DLD1 (cell line): Measurements from ENCODE around the gene IL31RA.
"Not testable (repeated sequence)": the region's sequence is repeated elsewhere in the genome, so short reads cannot be mapped to it uniquely, and the experiment has no call there.

Experiments used
- in situ Hi-C: cut with HindIII; loops from 2 replicates; pipeline ENCODE4 v1.10.0; 2017; ENCODE audit warnings: low sequenced_read_pairs

Gene IL31RA

DNA sequence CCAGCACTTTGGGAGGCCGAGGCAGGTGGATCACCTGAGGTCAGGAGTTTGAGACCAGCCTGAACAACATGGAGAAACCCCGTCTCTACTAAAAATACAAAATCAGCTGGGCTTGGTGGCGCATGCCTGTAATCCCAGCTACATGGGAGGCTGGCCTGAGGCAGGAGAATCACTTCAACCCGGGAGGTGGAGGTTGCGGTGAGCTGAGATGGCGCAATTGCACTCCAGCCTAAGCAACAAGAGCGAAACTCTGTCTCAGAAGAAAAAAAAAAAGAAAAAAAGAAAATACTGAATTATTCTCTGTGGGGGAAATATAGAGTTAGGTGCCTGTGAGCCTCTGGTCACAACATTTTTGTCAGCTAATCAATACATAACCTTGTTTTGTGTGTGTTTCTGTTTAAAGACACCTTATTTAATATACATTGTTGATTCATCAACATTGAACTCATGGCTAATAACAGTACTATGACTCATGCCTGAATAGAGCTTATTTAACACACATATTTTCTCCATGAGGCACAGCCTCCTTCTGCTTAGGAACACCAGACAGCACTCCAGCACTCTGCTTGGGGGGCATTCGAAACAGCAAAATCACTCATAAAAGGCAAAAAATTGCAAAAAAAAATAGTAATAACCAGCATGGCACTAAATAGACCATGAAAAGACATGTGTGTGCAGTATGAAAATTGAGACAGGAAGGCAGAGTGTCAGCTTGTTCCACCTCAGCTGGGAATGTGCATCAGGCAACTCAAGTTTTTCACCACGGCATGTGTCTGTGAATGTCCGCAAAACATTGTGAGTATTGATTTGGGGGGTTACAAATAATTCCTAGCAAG is at the start of gene IL31RA:
Gene IL31RA (plus strand): TSS at position 519 of the 836 bp plus-strand sequence. CDS start 214 bp downstream, at position 733.
- in situ Hi-C loops, result no loop called here

DNA sequence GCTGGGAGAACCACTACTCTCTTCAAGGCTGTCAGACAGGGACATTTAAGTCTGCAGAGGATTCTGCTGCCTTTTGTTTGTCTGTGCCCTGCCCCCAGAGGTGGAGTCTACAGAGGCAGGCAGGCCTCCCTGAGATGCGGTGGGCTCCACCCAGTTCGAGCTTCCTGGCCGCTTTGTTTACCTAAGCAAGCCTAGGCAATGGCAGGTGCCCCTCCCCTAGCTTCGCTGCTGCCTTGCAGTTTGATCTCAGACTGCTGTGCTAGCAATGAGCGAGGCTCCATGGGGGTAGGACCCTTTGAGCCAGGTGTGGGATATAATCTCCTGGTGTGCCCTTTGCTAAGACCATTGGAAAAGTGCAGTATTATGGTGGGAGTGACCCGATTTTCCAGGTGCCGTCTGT is 42.3 kb upstream of the IL31RA start:
- in situ Hi-C loops, result not testable (repeated sequence)

DNA sequence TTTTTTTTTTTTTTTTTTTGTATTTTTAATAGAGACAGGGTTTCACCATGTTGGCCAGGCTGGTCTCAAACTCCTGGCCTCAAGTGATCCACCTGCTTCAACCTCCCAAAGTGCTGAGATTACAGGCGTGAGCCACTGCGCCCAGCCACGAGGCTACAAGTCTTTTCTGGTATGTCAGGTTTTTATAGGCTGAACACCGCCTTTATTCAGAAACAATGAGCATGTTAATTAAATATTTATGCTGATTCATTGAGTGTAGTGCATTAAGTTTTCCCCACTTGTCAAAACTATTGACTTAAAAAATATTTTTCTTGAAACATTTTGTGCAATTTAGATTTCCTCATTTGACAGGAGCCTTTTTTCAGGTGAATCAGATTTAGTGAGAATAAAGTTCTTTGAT is 35.2 kb upstream of the IL31RA start:
- in situ Hi-C loops, result not testable (repeated sequence)

DNA sequence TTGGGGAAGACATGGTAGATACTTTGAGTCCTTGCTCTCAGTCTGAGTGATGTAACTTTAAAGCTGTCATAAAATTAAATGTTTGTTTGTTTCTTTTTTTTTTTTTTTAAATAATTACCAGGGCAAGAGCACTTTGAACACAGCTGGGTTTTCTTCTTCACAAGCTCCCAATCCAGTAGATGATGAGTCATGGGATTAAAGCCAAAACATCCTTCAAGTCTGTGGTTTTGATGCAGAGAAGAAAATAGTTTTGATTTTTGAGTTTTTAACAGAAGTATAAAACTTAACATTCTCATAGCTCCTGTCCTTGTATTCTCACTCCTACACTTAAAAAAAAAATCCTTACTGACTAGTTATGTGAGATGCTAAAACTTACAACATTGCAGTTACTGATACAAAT is 34.8 kb upstream of the IL31RA start:
- in situ Hi-C loops, result no loop called here

DNA sequence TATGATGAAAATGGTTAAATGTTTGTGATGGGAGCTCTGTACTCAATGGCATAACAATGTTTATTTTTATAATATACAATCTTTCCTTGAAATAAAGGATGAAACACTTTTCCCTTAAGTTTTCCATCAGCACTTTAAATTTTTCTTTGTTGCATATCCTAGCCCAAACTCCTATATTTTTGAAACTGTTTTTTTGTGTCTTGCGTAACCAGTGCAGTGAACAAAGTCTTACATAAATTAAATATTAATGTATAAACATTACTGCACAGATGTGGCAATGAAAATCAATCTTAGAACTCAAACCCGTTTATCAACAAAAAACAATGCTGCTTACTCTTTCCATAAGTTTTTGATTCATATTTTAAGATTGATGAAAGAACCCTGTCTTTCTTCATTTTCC is 34.1 kb upstream of the IL31RA start:
- in situ Hi-C loops, result no loop called here

DNA sequence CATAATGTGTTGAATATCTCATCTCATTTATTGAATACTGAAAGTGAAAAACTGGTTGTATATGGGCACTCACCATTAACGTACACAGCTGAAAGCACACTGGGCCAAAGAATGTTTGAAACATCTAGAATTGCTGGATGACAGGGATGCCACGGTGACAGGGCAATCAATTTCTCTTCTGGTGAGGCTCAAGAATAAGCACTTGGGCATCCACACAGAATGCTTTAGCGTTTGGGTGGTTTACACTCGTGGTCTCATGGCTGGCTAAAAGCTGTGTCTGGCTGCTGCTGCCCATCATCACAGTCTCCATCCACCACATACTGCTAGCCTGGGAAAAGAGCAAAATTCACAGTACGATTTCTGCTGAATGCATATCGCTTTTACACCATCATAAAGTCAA is 30.7 kb upstream of the IL31RA start:
- in situ Hi-C loops, result no loop called here

DNA sequence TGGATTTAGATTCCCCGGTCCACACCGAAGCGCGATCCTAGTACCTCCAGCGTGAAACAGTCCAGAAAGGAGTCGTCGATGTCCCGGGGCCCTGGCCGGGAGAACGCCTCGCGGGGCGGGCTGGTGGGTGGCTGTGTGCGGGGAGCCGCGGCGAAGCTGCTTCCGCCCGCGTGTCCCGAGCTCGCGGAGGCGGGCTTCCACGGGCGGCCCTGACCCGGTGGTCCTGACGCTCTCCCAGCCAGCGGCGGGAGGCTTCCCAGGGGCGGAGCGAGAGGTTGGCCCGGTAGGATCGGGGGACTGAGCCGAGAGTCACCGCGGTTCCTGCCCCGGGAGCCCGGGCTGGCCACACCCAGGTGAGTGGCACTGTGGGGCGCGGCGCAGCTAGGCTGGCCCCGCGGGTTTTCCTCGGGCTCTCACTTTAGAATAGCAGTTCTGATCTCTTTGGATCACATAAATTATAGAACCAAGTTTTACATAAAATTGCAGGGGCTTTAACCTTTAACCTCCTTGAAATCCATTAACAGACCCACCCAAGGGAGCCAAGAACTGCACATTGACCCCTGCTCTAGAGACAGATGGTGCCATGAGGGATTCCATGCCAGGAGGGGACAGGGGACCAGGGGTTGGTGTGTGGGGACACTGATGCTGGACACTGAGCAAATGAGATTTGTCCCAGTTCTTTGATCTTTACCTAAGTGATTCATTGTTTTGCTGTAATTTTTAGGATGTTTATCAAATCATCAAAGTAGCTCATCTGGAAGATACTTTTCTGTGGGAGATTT is 29.2 kb upstream of the IL31RA start:
- in situ Hi-C loops, result no loop called here

DNA sequence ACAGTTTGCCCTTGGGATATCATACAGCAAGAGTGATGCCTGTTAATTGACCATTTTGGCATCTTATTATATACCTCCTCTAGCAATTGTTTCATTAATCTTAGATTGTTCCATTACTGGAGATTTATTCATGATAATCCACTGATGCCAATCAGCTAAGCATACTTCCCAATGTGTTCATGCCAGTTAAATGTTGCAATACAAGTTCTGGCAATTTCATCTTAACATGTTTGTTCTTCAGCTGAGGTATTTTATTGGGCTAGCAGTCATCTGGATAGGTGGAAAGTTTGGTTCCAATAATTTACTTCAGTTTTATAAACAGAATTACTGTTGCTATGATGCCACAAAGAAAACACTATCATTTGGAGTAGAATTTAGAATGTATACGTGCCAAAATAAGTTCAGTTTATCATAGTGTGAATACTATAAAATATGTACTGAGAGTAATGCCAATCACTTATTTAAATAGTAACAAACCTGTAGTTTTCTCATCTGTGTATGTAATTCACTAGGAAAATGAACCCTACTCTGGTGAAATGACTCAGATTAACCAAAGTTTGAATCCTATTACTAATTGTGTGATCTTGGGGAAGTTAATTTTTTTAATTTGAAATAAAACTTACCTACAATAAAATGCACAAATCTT is 27.9 kb upstream of the IL31RA start:
- in situ Hi-C loops, result no loop called here

DNA sequence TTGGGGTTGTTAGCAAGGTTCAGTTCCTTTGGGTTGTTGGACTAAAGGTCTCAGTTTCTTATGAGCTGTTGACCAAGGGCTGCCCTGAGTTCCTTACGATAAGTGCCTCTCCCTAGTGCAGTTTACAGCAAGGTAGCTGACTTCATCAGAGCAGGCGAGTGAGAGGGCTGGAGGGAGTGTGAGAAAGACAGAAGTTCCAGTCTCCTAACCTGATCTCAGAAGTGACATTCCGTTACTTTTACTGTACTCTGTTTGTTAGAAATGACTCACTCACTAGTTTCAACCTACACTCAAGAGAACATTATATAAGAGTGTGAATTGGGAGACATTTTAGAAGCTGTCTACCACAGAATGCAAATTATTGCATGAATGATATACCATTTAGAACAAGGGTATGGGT is 21.2 kb upstream of the IL31RA start:
- in situ Hi-C loops, result no loop called here

DNA sequence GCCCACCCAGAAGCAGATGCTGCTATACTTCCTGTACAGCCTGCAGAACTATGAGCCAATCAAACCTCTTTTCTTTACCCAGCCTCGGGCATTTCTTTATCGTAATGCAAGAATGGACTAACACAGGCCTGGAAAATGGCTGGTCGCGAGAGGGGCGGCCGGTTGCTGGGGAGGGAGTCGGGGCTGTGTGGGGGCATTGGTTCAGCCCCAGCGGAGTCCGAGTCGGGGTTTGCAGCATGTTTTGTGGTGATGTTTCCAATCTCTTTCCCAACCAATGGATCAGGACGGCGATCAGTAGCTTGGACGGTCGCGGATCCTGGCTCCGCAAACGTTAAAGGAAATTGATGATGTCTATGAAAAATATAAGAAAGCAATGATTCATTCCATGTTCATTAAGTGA is 18.7 kb upstream of the IL31RA start:
- in situ Hi-C loops, result no loop called here

DNA sequence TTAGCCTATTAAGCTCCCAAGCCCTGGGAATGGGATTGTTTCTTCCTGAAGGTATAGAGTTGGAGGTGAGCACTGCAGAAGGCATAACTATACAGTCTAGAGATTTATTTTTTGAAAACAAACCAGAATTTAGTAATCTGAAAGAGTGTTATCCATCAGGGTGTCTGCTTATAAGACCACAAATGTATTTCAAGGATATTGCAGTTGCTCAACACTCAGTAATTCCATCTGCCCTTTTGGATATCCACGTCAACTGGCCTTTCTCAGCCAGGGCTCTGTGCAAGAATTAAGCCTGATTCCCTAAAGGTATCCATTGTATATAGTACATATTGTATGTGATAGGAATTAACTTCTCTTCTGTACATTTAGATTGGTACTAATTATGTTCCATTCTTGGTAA is 15.0 kb upstream of the IL31RA start:
- in situ Hi-C loops, result no loop called here

DNA sequence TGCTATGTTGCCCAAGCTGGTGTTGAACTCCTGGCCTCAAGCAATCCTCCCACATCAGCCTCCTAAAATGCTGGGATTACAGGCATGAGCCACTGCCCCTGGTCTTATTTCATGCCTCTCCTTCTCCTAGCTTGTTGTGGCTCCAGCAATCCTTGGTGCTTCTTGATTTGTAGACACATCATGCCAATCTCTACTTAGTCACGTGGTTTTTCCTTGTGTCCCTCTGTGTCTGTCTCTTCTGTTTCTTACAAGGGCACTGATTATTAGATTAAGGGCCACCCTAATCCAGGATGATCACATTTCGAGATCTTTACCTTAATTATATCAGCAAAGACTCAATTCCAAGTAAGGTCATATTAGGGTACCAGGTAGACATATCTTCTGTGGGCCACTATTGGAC is 9.2 kb upstream of the IL31RA start:
- in situ Hi-C loops, result no loop called here

DNA sequence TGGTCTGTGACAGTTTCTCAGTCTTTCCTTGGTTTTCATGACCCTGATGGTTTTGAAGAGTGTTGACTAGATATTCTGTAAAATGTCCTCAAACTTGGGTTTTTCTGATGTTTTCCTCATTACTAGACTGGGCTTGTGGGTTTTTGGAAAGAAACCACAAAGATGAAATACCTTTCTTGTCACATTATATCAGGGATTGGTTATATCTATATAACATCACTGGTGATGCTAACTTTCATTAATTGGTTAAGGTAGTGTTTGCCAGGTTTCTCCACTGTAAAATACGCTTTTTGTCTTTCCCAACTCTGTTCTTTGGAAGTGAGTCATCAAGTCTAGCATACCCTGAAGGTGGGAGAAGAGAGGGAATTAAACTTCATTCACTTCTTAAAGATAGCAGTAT is 3.3 kb upstream of the IL31RA start:
- in situ Hi-C loops, result no loop called here

DNA sequence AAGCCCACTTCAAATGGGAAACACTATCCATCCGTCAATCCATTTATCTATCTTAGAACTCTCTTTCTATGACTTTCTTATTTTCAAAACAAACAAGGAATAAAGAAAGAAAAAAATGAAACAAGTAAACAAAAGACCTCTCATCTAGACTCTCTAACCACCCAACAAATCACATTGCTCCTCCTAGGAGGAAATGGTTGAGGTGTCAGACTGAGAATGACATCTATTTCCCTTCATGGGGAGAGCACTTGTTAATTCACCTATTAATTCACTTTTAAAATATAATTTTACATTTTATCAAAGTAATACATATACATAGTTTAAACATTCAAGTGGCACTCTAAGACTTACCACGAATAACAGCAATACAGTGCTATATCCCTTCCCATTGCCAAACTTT is 2.4 kb upstream of the IL31RA start:
- in situ Hi-C loops, result no loop called here

DNA sequence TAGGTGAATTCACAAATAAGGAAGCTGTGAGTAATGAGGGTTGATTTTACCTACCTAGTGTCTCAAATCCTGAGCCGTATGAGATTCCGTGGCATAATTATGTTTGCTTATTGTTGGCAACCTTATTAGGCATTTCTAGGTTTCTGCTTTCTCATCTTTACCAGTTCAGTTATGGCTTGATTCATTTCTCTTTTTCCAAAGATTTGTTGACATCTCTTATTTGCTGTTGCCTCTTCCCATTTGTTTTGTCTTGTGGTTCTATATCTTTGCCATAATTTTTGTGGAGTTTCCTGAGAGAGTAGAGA is 470 bp downstream of the IL31RA start:
- in situ Hi-C loops, result no loop called here

DNA sequence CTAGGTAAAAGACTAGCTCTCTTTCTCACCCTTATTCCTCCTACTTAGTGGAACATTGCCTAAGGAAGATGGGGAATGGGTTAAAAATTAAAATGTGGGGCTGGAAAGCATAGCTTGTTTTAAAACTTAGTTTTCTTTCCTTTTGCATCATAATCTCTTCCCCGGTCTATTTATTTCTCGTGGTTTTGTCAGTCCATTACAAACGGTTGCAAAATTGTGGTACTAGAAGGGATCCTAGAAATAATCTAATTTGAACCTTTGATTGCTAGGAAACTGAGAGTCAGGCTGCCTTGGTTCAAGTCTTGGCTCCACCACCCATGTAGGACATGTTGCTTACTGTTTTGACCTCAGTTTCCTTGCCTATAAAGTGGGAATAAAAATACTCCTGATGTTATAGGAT is 1.3 kb downstream of the IL31RA start:
- in situ Hi-C loops, result no loop called here

DNA sequence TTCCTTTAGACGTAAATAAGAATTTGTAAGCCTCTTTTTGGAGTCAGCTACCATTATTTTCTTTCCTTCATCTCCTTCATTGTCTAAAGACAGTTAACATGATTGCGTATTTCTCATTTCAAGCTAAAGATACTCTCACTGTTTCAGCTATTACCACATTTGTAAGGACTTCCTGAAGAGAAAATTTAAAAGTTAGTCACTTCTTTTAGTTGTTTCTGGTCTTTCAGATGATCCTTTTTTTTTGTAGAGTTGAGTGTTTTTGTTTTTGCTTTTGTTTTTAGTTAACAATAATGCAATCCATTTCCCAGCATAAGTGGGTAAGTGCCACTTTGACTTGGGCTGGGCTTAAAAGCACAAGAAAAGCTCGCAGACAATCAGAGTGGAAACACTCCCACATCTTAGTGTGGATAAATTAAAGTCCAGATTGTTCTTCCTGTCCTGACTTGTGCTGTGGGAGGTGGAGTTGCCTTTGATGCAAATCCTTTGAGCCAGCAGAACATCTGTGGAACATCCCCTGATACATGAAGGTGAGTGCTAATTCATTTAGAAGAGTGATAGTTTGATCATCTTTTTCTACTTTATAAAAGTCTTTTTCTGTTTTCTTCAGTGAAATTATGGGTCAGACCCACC is 2.0 kb downstream of the IL31RA start:
- in situ Hi-C loops, result no loop called here

DNA sequence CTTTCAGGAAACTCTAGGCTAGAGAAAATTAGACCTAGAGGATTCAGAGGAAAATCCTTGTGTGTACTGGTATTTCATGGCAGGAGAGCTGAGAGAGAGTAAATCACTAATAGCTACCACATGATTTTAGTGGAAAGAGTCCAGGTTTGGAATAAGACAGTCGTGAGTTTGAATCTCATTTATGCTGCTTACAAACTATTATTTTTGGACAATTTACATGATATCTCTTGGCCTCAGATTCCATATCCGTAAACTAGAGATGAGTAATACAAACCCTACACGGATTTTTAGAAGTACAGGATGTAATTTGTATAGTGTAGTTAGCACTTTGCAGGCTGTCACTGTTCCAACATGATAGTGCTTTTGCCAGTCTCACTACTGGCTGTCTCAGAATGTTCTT is 2.7 kb downstream of the IL31RA start:
- in situ Hi-C loops, result no loop called here

DNA sequence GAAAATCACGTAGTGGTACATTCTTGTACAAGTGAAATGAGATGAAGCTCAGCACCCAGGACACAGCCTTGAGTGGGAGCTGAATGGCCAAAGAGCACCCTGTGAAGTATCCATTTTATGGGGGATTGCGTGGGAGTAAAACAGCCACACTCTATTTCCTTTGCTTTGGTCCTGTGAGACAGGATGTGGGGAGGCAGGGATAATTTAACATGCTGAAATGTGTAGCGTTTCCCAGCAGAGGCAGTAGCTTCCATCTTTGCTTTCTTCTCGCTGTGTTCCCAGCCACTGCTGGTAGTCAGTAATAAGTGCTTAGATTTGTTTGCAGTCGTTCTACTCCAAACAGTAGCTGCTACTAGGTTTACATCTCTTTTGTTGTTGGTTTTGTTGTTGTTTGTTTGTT is 4.4 kb downstream of the IL31RA start:
- in situ Hi-C loops, result no loop called here

DNA sequence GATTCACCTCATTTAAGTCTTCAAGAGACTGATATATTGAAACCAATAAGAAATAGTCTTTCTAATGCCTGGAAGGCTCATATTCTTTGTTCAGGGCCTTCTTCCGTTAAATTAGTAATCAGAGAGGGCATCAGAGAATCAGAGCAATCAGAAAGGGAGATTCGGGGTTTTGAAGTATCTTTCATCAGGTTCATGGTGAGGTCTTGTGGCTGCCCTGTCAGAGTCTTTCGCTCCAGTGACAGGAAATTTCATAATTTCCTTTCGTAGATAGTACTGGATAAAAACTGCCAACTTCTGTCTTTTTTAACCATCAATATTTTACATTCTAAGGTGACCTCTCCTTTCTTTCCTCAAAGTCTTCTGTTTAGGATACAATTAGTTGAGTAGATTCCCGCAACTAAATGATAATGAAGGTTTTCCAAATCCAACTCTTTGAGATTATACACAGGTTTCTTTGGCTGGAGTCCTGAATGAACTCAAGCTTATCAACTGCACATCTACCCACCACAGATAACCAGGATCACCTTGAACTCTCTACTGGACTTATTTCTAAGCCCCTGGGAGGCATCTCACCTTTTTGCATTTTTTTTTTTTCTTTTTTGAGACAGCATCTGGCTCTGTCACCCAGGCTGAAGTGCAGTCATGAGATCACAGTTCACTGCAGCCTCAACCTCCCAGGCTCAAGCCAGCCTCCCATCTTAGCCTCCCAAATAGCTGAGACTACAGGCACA is 5.5 kb downstream of the IL31RA start:
- in situ Hi-C loops, result no loop called here

DNA sequence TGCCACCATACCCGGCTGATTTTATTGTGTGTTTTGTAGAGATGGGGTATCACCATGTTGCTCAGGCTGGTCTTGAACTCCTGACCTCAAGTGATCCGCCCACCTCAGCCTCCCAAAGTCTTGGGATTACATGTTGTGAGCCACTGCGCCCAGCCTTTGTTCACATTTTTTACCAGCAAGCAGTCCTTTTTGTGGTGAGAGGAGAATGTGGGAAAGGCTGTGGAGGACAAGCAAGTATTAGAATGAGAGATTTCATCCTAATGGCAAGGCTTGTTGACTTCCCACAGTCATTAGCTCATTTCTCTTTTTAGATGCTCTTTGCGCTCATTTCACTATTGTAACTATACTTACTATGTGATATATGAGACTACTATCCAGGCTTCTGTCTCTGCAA is 6.1 kb downstream of the IL31RA start:
- in situ Hi-C loops, result no loop called here
